ENCODE results near the gene ARHGAP6.
A peak's percentile ranks its signal among the peaks of the same experiment; 100 is the strongest.

Gene ARHGAP6

GRCh38 chrX:11138498-11139390 lies 527.0 kb downstream of the ARHGAP6 start:
- no peak for TF ChIP-seq CTCF (conservative IDR thresholded peaks at IDR 0.05; ENCODE audit: low read depth, low read length)
- no peak for DNase-seq (ENCODE audit: low read depth)
- no peak overlapping the region for H3K4me3 ChIP-seq (ENCODE audit: low read length)

GRCh38 chrX:11137543-11138139 lies 528.1 kb downstream of the ARHGAP6 start:
- TF ChIP-seq CTCF (conservative IDR thresholded peaks at IDR 0.05; ENCODE audit: low read depth, low read length), result peak; percentile 68
- no peak for DNase-seq (ENCODE audit: low read depth)

GRCh38 chrX:11135564-11136185 lies 530.0 kb downstream of the ARHGAP6 start:
- no peak overlapping the region for H3K4me3 ChIP-seq (ENCODE audit: low read length)
- DNase-seq (ENCODE audit: low read depth), result no peak
- TF ChIP-seq CTCF (conservative IDR thresholded peaks at IDR 0.05; ENCODE audit: low read depth, low read length), result no peak

More at GRCh38 chrX:11137543-11138139, 528.1 kb downstream of the ARHGAP6 start:
- H3K4me3 ChIP-seq (ENCODE audit: low read length), result no peak overlapping the region

GRCh38 chrX:11131146-11131545 lies 534.6 kb downstream of the ARHGAP6 start:
- H3K4me3 ChIP-seq (ENCODE audit: low read length), result no peak overlapping the region
- DNase-seq (ENCODE audit: low read depth), result no peak
- no peak for TF ChIP-seq CTCF (conservative IDR thresholded peaks at IDR 0.05; ENCODE audit: low read depth, low read length)

GRCh38 chrX:11130136-11130535 lies 535.6 kb downstream of the ARHGAP6 start:
- TF ChIP-seq CTCF (conservative IDR thresholded peaks at IDR 0.05; ENCODE audit: low read depth, low read length), result no peak
- H3K4me3 ChIP-seq (ENCODE audit: low read length), result no peak overlapping the region
- DNase-seq (ENCODE audit: low read depth), result no peak

- DNase-seq (ENCODE audit: low read depth), result no peak
- TF ChIP-seq CTCF (conservative IDR thresholded peaks at IDR 0.05; ENCODE audit: low read depth, low read length), result no peak
- no peak overlapping the region for H3K4me3 ChIP-seq (ENCODE audit: low read length)
Measured at GRCh38 chrX:11129534-11130105, 536.1 kb downstream of the ARHGAP6 start.
